HCT116 (cell line): Measurements from ENCODE around the gene MAP3K5. TPM values are rescaled to one million over a fixed set of nuclear protein-coding genes. Genes with fewer than 3 reads are reported as not detected.

Source experiments
- ATAC-seq: fragments of 200-7000 bp; cut with Tn5 transposase; 2 replicates; pipeline ENCODE4 v1.9.1; 2020; ENCODE audit warnings: mild to moderate bottlenecking, moderate library complexity
- BruUV-seq: library from RNA; stranded (reverse); fragments of 400-500 nt; replicated peaks from 2 replicates; lab custom pipeline; 2021; lab: Mats Ljungman, UMichigan
- CTCF ChIA-PET: fragments of 300-600 bp; sonication (Branson Sonifier 250); formaldehyde crosslinking; loops from one replicate; lab custom pipeline; 2021; ENCODE audit warnings: antibody characterized with exemption; lab: Charles Lee
- POLR2A ChIA-PET: fragments of 300-600, 350-600 bp; sonication (Branson Sonifier 250); formaldehyde crosslinking; loops from one replicate; lab custom pipeline; 2021; ENCODE audit warnings: antibody characterized with exemption; lab: Charles Lee
- RAD21 ChIA-PET, 2 experiments: fragments of 300-600 bp; sonication (Branson Sonifier 250); formaldehyde crosslinking; loops; one replicate each; lab custom pipeline; 2023; ENCODE audit warnings: low total read pairs in 2 of 2; ENCODE audit not compliant: uncharacterized antibody in 2 of 2, unreplicated experiment in 2 of 2, low non-redundant PET in 1 of 2; lab: Charles Lee
- DNase-seq: peaks from one replicate; pipeline ENCODE4 v3.0.0-alpha.2; 2010; ENCODE audit warnings: low read depth, low spot score
- H2AFZ ChIP-seq: fragments of 200-600 bp; shearing (Covaris generic), sonication (generic); 2 replicates; pipeline ENCODE4 v1.6.1; 2017; ENCODE audit warnings: low read depth, mixed run types, mixed read lengths, antibody characterized with exemption, low read length; ENCODE audit not compliant: poor library complexity, severe bottlenecking
- H3K27ac ChIP-seq: 2 replicates; pipeline ENCODE4 v1.5.1; 2012; ENCODE audit warnings: low read depth, low read length
- H3K27me3 ChIP-seq: fragments of 200-600 bp; sonication (generic); 2 replicates; pipeline ENCODE4 v1.6.1; 2016; ENCODE audit warnings: mixed run types, low read length, mixed read lengths; ENCODE audit not compliant: insufficient read depth
- H3K36me3 ChIP-seq, 2 experiments: fragments of 200-500 bp in 1 of 2; fragments of 200-600 bp in 1 of 2; sonication (Bioruptor generic) in 1 of 2; sonication (generic) in 1 of 2; 2 replicates each; pipeline versions ENCODE4 v1.5.1 to v1.6.1; 2014 to 2016; ENCODE audit warnings: low read length in 2 of 2, inconsistent platforms in 1 of 2, mixed read lengths in 1 of 2, mixed run types in 1 of 2; ENCODE audit not compliant: insufficient read depth in 2 of 2, control insufficient read depth in 1 of 2
- H3K4me1 ChIP-seq, 2 experiments: fragments of 200-600 bp in 1 of 2; sonication (generic) in 1 of 2; 2 replicates each; pipeline versions ENCODE4 v1.5.1 to v1.6.1; 2012 to 2017; ENCODE audit warnings: low read length in 2 of 2, inconsistent platforms in 1 of 2, mild to moderate bottlenecking in 1 of 2, mixed read lengths in 1 of 2, mixed run types in 1 of 2, moderate library complexity in 1 of 2; ENCODE audit not compliant: insufficient read depth in 2 of 2, control insufficient read depth in 1 of 2
- H3K4me2 ChIP-seq: fragments of 200-600 bp; sonication (generic); 2 replicates; pipeline ENCODE4 v1.6.1; 2017; ENCODE audit warnings: mixed run types, low read length, mixed read lengths
- H3K4me3 ChIP-seq, 2 experiments: fragments of 200-600 bp in 1 of 2; sonication (generic) in 1 of 2; replicated peaks in 1 of 2; 2 replicates each; pipeline ENCODE4 v1.5.1; 2011 to 2016; ENCODE audit warnings: low read length in 2 of 2, control low read depth in 1 of 2, low read depth in 1 of 2, mild to moderate bottlenecking in 1 of 2, mixed read lengths in 1 of 2, mixed run types in 1 of 2
- H3K79me2 ChIP-seq: fragments of 200-600 bp; sonication (generic); 2 replicates; pipeline ENCODE4 v1.6.1; 2017; ENCODE audit warnings: mild to moderate bottlenecking, mixed run types, low read length, moderate library complexity, mixed read lengths; ENCODE audit not compliant: insufficient read depth
- H3K9ac ChIP-seq: fragments of 200-600 bp; sonication (generic); 2 replicates; pipeline ENCODE4 v1.6.1; 2016; ENCODE audit warnings: low read length, mixed read lengths
- H3K9me2 ChIP-seq: fragments of 200-600 bp; sonication (generic), shearing (Covaris generic); 2 replicates; pipeline ENCODE4 v1.6.1; 2017; ENCODE audit warnings: mixed run types, mild to moderate bottlenecking, moderate library complexity; ENCODE audit not compliant: insufficient read depth
- H3K9me3 ChIP-seq, 2 experiments: fragments of 200-500 bp in 1 of 2; fragments of 200-600 bp in 1 of 2; sonication (Bioruptor generic) in 1 of 2; sonication (generic) in 1 of 2; 2 replicates each; pipeline ENCODE4 v1.6.1; 2014 to 2017; ENCODE audit warnings: low read length in 2 of 2, mixed read lengths in 2 of 2, inconsistent platforms in 1 of 2, low read depth in 1 of 2, mild to moderate bottlenecking in 1 of 2, mixed run types in 1 of 2, moderate library complexity in 1 of 2; ENCODE audit not compliant: control insufficient read depth in 1 of 2, insufficient read depth in 1 of 2
- H4K20me1 ChIP-seq: fragments of 200-600 bp; sonication (generic), shearing (Covaris generic); 2 replicates; pipeline ENCODE4 v1.6.1; 2017; ENCODE audit warnings: mixed run types, mild to moderate bottlenecking, moderate library complexity; ENCODE audit not compliant: insufficient read depth
- ATF3 ChIP-seq: IDR thresholded peaks from 2 replicates; pipeline ENCODE4 v1.6.1; 2012
- CBX3 ChIP-seq: IDR thresholded peaks from 2 replicates; pipeline ENCODE4 v1.6.1; 2012; ENCODE audit warnings: low read depth
- CEBPB ChIP-seq: IDR thresholded peaks from 2 replicates; pipeline ENCODE4 v1.6.1; 2012; ENCODE audit warnings: low read depth
- CTCF ChIP-seq, 3 experiments: fragments of 200-600 bp in 1 of 3; sonication (generic) in 1 of 3; IDR thresholded peaks in 2 of 3; conservative IDR thresholded peaks in 1 of 3; 2 replicates each; pipeline ENCODE4 v1.5.1; 2012 to 2017; ENCODE audit warnings: low read depth in 2 of 3, low read length in 2 of 3, antibody characterized with exemption in 1 of 3, borderline replicate concordance in 1 of 3, control low read depth in 1 of 3, mild to moderate bottlenecking in 1 of 3, mixed read lengths in 1 of 3, mixed run types in 1 of 3, moderate library complexity in 1 of 3; ENCODE audit not compliant: insufficient read depth in 1 of 3
- EZH2 ChIP-seq: fragments of 200-600 bp; sonication (generic); IDR thresholded peaks from 2 replicates; pipeline ENCODE4 v1.6.1; 2017; ENCODE audit warnings: antibody characterized with exemption, mixed run types
- EZH2phosphoT487 ChIP-seq: fragments of 200-600 bp; IDR thresholded peaks from 2 replicates; pipeline ENCODE4 v1.6.1; 2018; ENCODE audit warnings: antibody characterized with exemption, borderline replicate concordance
- FOSL1 ChIP-seq: IDR thresholded peaks from 2 replicates; pipeline ENCODE4 v1.6.1; 2012; ENCODE audit warnings: low read depth
- MAX ChIP-seq: IDR thresholded peaks from 2 replicates; pipeline ENCODE4 v1.6.1; 2012
- POLR2A ChIP-seq: IDR thresholded peaks from 2 replicates; pipeline ENCODE4 v1.7.0; 2011; ENCODE audit warnings: borderline replicate concordance; ENCODE audit not compliant: insufficient read depth, insufficient read length; ENCODE audit errors: extremely low read depth
- POLR2AphosphoS5 ChIP-seq: IDR thresholded peaks from 2 replicates; pipeline ENCODE4 v1.6.1; 2011; ENCODE audit warnings: mild to moderate bottlenecking, low read depth, low read length, moderate library complexity
- RAD21 ChIP-seq: IDR thresholded peaks from 2 replicates; pipeline ENCODE4 v1.6.1; 2012; ENCODE audit warnings: low read depth, mild to moderate bottlenecking
- SP1 ChIP-seq: IDR thresholded peaks from 2 replicates; pipeline ENCODE4 v1.6.1; 2012; ENCODE audit warnings: low read depth
- SRF ChIP-seq: IDR thresholded peaks from 2 replicates; pipeline ENCODE4 v1.6.1; 2012; ENCODE audit warnings: low read depth
- TCF7L2 ChIP-seq: IDR thresholded peaks from 2 replicates; pipeline ENCODE4 v1.7.0; 2011; ENCODE audit warnings: borderline replicate concordance, inconsistent platforms; ENCODE audit not compliant: insufficient read depth, insufficient read length; ENCODE audit errors: extremely low read depth
- YY1 ChIP-seq: IDR thresholded peaks from 2 replicates; pipeline ENCODE4 v1.6.1; 2011; ENCODE audit warnings: low read length, low read depth, moderate library complexity, mild to moderate bottlenecking; ENCODE audit not compliant: insufficient replicate concordance; ENCODE audit errors: extremely low read depth
- ZBTB33 ChIP-seq: IDR thresholded peaks from 2 replicates; pipeline ENCODE4 v1.6.1; 2011; ENCODE audit warnings: mild to moderate bottlenecking, low read length, moderate library complexity; ENCODE audit not compliant: insufficient replicate concordance; ENCODE audit errors: extremely low read depth
- ZFX ChIP-seq: fragments of 450-650 bp; IDR thresholded peaks from 2 replicates; pipeline ENCODE4 v1.6.1; 2017
- ZNF274 ChIP-seq: fragments of 200-500 bp; sonication (Bioruptor generic); IDR thresholded peaks from 2 replicates; pipeline ENCODE4 v1.6.1; 2014; ENCODE audit warnings: mild to moderate bottlenecking, low read depth, low read length, inconsistent platforms
- intact Hi-C: fragments of 100-400 bp; cut with micrococcal nuclease; formaldehyde crosslinking; loops from 2 replicates; pipeline ENCODE4 v1.10.0; 2022
- total RNA-seq: library from RNA; stranded (reverse); gene quantifications from one replicate; pipeline ENCODE4 v1.2.1, GENCODE V29; 2021; ENCODE audit not compliant: unreplicated experiment

MAP3K5 gene
- total RNA-seq, 1 experiment from 2014 or later: 11.8 TPM

- intact Hi-C loops: no loop called here
- no peaks in the 10 kb centered on the region; the same call in 1 of the 2 replicates for H3K9me2 ChIP-seq
- POLR2A ChIA-PET: no interaction called here
- peaks cover 10 to 18% of the 10 kb centered on the region in 2 experiments; a peak in 3 of 4 replicates for H3K4me1 ChIP-seq
- ATAC-seq (no peak), DNase-seq (no peak)
- no peaks in the 10 kb centered on the region for H4K20me1 ChIP-seq
- H3K36me3 ChIP-seq: no peaks in the 10 kb centered on the region
- H3K27me3 ChIP-seq: no peaks in the 10 kb centered on the region
- no peaks in the 10 kb centered on the region for H3K9me3 ChIP-seq
- RAD21 ChIA-PET: no interaction called here
- H3K27ac ChIP-seq: no peak overlapping the region
- H3K4me2 ChIP-seq: no peak overlapping the region
- CTCF ChIA-PET: interaction anchor here (2.3 kb wide), 1 partner anchor 151 kb away, joined by 9 read pairs; no protein-coding TSS in a partner anchor
- no peak for TF ChIP-seq SRF
- no peak for TF ChIP-seq EZH2
- TF ChIP-seq YY1: no peak
- no peak for TF ChIP-seq CBX3
- no peak for TF ChIP-seq POLR2A
- no peak for TF ChIP-seq POLR2AphosphoS5
- no peak for TF ChIP-seq RAD21
- no peak for TF ChIP-seq EZH2phosphoT487
- no peak for TF ChIP-seq TCF7L2
- TF ChIP-seq ZNF274: no peak
- TF ChIP-seq ZBTB33: no peak
- TF ChIP-seq MAX: no peak
- TF ChIP-seq CTCF (IDR thresholded peaks at IDR 0.05 in 2 of 3, conservative IDR thresholded peaks at IDR 0.05 in 1 of 3; ENCODE audit: borderline replicate concordance in 1 of 3, insufficient read depth in 1 of 3, low read depth in 2 of 3, low read length in 2 of 3): no peak
- no peak for TF ChIP-seq FOSL1
- no peak for TF ChIP-seq CEBPB
- TF ChIP-seq ATF3: no peak
- TF ChIP-seq ZFX: no peak
- no peak for TF ChIP-seq SP1
- TF ChIP-seq, all 23 proteins: peak for 0
- no TSS peak for BruUV-seq
- H2AFZ ChIP-seq: no peak overlapping the region
- H3K9ac ChIP-seq: no peak overlapping the region
- no peaks in the 10 kb centered on the region; the same call in 1 of the 2 replicates for H3K79me2 ChIP-seq
- H3K4me3 ChIP-seq: no peak overlapping the region
These were observed 3.1 kb upstream of the MAP3K5 start for GRCh38 chr6:136795386-136795785.
